Parathyroid adenoma (tissue), 2 donors: ENCODE data around the gene PSMA1.

ENCODE experiments used
- H2AFZ ChIP-seq: fragments of 300-600 bp; sonication (generic); one replicate; pipeline ENCODE4 v1.7.0; 2017; ENCODE audit warnings: antibody characterized with exemption, mild to moderate bottlenecking
- H3K27ac ChIP-seq: fragments of 300-600 bp; sonication (generic); one replicate; pipeline ENCODE4 v1.7.0; 2017
- H3K27me3 ChIP-seq: fragments of 300-600 bp; sonication (generic); one replicate; pipeline ENCODE4 v1.7.0; 2017; ENCODE audit warnings: low read length; ENCODE audit not compliant: control insufficient read depth, insufficient read depth
- H3K36me3 ChIP-seq: fragments of 300-600 bp; sonication (generic); one replicate; pipeline ENCODE4 v1.7.0; 2017; ENCODE audit warnings: low read length; ENCODE audit not compliant: control insufficient read depth, insufficient read depth
- H3K4me1 ChIP-seq: fragments of 300-600 bp; sonication (generic); one replicate; pipeline ENCODE4 v1.7.0; 2017; ENCODE audit warnings: control low read depth
- H3K4me2 ChIP-seq: fragments of 300-600 bp; sonication (generic); one replicate; pipeline ENCODE4 v1.7.0; 2017; ENCODE audit warnings: low read length
- H3K4me3 ChIP-seq: fragments of 300-600 bp; sonication (generic); one replicate; pipeline ENCODE4 v1.7.0; 2017; ENCODE audit warnings: low read depth, low read length
- H3K79me2 ChIP-seq: fragments of 300-600 bp; sonication (generic); one replicate; pipeline ENCODE4 v1.7.0; 2017; ENCODE audit warnings: control low read depth
- H3K9ac ChIP-seq: fragments of 300-600 bp; sonication (generic); one replicate; pipeline ENCODE4 v1.7.0; 2017; ENCODE audit warnings: mild to moderate bottlenecking
- H3K9me3 ChIP-seq: fragments of 300-600 bp; sonication (generic); one replicate; pipeline ENCODE4 v1.7.0; 2017; ENCODE audit warnings: low read length; ENCODE audit not compliant: control insufficient read depth
- CTCF ChIP-seq: fragments of 300-600 bp; sonication (generic); IDR thresholded peaks from one replicate; pipeline ENCODE4 v1.7.0; 2017; ENCODE audit warnings: antibody characterized with exemption, mild to moderate bottlenecking
- donor health status: primary hyperparathyroidism.

PSMA1 gene

GRCh38 chr11:14499560-14500180 is 20.5 kb downstream of the PSMA1 start, which contains the start of gene COPB1:
Gene COPB1, minus strand, starts transcription at chr11:14499811. Its CDS starts 883 bp downstream, at chr11:14498928.
- Histone ChIP-seq H3K4me3 (peak within 1 kb of the TSS; percentile 70), H3K79me2 (peaks cover 7% of the 10 kb centered on the region), H3K4me1 (no peaks in the 10 kb centered on the region), H3K9ac (no peak within 1 kb of the TSS), H2AFZ (peak within 1 kb of the TSS; percentile 80), H3K9me3 (no peaks in the 10 kb centered on the region), H3K27me3 (no peaks in the 10 kb centered on the region), H3K36me3 (no peaks in the 10 kb centered on the region), H3K27ac (peak within 1 kb of the TSS; percentile 66), H3K4me2 (peak within 1 kb of the TSS; percentile 77)
- TF ChIP-seq CTCF = no peak

- Histone ChIP-seq H3K4me2 (peak overlapping the region; percentile 66), H2AFZ (no peak overlapping the region), H3K27me3 (no peaks in the 10 kb centered on the region), H3K79me2 (peaks cover 7% of the 10 kb centered on the region), H3K9ac (no peak overlapping the region), H3K4me1 (no peaks in the 10 kb centered on the region), H3K36me3 (no peaks in the 10 kb centered on the region), H3K4me3 (peak overlapping the region; percentile 70), H3K9me3 (no peaks in the 10 kb centered on the region), H3K27ac (no peak overlapping the region)
- no peak for TF ChIP-seq CTCF
Measured at GRCh38 chr11:14499178-14499559, 21.0 kb downstream of the PSMA1 start.

- Histone ChIP-seq H3K9ac (no peak overlapping the region), H3K36me3 (no peaks in the 10 kb centered on the region), H3K4me3 (no peak overlapping the region), H3K4me1 (no peaks in the 10 kb centered on the region), H2AFZ (no peak overlapping the region), H3K27ac (no peak overlapping the region), H3K9me3 (no peaks in the 10 kb centered on the region), H3K4me2 (no peak overlapping the region), H3K27me3 (no peaks in the 10 kb centered on the region), H3K79me2 (no peaks in the 10 kb centered on the region)
- no peak for TF ChIP-seq CTCF
Measured at GRCh38 chr11:14480716-14481115, 39.5 kb downstream of the PSMA1 start.

GRCh38 chr11:14471127-14471526 is 49.1 kb downstream of the PSMA1 start:
- no peak for TF ChIP-seq CTCF
- no peak overlapping the region for H3K4me3 ChIP-seq
- H3K27me3 ChIP-seq = no peaks in the 10 kb centered on the region
- no peak overlapping the region for H3K9ac ChIP-seq
- no peak overlapping the region for H3K4me2 ChIP-seq
- no peaks in the 10 kb centered on the region for H3K4me1 ChIP-seq
- H3K27ac ChIP-seq = no peak overlapping the region
- H3K36me3 ChIP-seq = no peaks in the 10 kb centered on the region
- no peaks in the 10 kb centered on the region for H3K79me2 ChIP-seq
- H3K9me3 ChIP-seq = no peaks in the 10 kb centered on the region
- H2AFZ ChIP-seq = no peak overlapping the region

- H3K36me3 ChIP-seq = no peaks in the 10 kb centered on the region
- no peaks in the 10 kb centered on the region for H3K27me3 ChIP-seq
- H3K79me2 ChIP-seq = no peaks in the 10 kb centered on the region
- no peak overlapping the region for H3K4me3 ChIP-seq
- H2AFZ ChIP-seq = no peak overlapping the region
- H3K4me1 ChIP-seq = no peaks in the 10 kb centered on the region
- no peak overlapping the region for H3K9ac ChIP-seq
- TF ChIP-seq CTCF = no peak
- no peak overlapping the region for H3K4me2 ChIP-seq
- no peak overlapping the region for H3K27ac ChIP-seq
- H3K9me3 ChIP-seq = no peaks in the 10 kb centered on the region
Measured at GRCh38 chr11:14463623-14464022, 56.6 kb downstream of the PSMA1 start.
